NCI-H1092 (cell line): ENCODE measurements around the gene CAPN11.
"Not testable (repeated sequence)": the region's sequence is repeated elsewhere in the genome, so short reads cannot be mapped to it uniquely, and the experiment has no call there.

Experiments
- DNase-seq: peaks from one replicate; lab custom pipeline; 2025; lab: John Stamatoyannopoulos, UW

Gene CAPN11

GRCh38 chr6:44131892-44132291, 26.7 kb upstream of the CAPN11 start:
- no peak for DNase-seq

DNA sequence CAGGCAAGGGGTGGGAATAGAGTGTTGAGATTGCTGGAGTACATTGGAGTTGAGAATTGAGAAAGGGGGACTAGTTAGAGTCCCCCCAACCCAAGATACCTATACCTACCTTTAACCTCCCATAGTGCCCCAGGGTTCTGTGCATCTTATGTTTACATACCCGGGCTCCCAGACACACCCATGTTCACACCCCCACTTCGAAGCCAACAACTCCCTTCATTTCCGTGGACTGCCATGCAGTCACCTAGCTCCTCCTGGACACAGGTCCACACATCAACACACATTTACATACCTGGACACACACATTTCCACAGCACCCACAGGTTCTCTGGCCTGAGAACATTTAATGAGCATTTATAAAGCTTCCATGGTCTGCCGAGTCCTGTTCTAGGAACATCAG, 26.1 kb upstream of the CAPN11 start:
- DNase-seq: no peak

GRCh38 chr6:44133003-44133931, 25.4 kb upstream of the CAPN11 start:
- peak; percentile 6 for DNase-seq

GRCh38 chr6:44133981-44134711, 24.5 kb upstream of the CAPN11 start:
- DNase-seq: no peak

- DNase-seq: no peak
Observed at GRCh38 chr6:44135173-44135758, 23.4 kb upstream of the CAPN11 start.

- no peak for DNase-seq
Observed at GRCh38 chr6:44135875-44136274, 22.7 kb upstream of the CAPN11 start.

DNA sequence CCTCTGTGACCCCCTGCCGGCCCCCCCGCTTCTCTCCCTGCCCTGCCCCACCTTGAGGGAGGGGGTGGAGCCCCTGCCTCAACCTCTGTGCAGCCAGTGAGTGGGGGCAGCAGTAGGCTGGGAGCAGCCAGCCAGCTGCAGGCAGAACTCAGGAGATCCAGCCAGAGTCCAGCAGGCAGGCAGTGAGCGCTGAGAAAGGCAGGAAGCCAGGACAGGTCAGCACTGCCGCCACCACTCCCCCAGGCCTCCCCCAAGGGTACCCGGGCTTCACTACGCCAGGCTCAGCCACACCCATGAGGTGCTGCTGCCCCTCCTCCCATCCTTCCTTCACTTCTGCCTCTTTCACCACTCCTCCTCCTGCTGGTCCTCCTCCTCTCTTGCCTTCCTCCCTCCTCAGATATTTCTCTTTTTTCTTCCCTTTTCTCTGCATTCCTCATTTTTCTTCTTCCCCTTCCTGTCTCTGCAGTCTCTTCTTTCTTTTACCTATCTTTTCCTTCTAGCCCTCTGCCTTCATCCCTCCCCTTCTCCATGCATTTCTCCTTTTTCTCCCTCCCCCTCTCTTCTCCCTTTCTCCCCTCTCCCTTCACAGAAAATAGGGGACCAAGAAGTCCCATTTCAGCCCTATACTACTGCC, 19.8 kb upstream of the CAPN11 start:
- no peak for DNase-seq

GRCh38 chr6:44139351-44139743, 19.3 kb upstream of the CAPN11 start:
- DNase-seq: no peak

DNA sequence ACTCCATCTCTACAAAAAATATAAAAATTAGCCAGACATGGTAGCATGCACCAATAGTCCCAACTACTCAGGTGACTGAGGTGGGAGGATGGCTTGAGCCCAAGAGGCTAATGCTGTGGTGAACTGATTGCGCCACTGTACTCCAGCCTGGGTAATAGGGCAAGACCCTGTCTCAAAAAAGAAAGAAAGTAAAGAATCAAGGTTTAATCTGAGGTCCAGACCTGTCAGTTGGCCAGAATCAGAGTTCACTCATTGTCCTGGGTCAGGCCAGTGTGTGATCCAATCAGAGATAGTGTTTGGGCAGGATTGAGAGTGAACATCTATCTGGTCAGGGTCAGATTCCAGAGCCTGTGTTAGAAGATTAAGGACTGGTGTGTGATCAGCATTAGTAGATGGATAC, 15.8 kb upstream of the CAPN11 start:
- DNase-seq: no peak

GRCh38 chr6:44143731-44144130, 14.9 kb upstream of the CAPN11 start:
- no peak for DNase-seq

DNA sequence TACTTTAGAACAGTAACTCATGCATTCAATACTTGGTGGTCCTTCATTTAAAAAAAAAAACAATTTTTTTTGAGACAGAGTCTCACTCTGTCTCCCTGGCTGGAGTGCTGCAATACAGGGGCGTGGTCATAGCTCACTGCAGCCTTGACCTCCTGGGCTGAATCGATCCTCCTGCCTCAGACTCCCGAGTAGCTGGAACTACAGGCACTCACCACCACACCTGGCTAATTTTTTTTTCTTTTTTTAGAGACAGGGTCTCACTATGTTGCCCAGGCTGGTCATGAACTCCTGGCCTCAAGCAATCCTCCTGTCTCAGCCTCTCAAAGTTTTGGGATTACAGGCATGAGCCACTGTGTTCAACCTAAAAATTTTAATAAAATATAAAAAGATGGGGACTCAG, 14.1 kb upstream of the CAPN11 start:
- not testable (repeated sequence) for DNase-seq

DNA sequence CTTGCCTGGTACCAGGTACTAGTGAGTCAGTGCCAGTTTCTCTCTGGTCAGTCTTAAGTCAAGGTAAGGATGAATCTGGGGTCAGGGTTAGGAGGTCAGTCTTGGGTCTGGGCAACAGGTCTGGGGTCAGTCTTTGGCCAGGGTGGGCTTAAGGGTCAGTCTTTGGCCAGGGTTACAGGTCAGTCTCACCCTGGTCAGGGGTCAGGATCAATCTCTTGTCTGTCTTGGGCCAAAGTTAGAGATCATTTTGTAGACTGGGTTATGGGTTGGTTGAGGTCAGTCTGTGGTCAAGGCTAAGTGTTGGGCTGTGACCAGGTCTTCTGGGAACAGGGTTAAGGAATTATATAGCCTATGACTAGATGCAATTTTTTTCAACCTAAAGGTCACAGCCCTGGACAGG, 12.8 kb upstream of the CAPN11 start:
- DNase-seq: no peak

DNA sequence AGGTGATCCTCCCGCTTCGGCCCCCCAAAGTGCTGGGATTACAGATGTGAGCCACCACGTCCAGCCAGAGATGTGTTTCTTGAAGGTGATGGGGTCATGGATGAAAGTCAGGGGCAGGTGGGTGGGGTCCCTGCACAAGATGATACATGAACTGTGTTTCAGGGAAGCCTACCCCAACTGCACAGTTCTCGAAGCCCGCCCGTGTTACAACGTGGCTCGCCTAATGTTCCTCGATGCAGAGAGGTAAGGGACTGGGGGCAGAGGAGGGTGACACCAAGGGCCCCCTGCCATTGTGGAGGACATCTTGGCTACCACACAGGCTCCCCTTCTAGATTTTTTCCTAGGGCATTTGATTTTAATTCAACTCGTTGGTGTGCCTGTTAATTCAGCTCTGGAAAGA, 11.9 kb upstream of the CAPN11 start:
- no peak for DNase-seq

DNA sequence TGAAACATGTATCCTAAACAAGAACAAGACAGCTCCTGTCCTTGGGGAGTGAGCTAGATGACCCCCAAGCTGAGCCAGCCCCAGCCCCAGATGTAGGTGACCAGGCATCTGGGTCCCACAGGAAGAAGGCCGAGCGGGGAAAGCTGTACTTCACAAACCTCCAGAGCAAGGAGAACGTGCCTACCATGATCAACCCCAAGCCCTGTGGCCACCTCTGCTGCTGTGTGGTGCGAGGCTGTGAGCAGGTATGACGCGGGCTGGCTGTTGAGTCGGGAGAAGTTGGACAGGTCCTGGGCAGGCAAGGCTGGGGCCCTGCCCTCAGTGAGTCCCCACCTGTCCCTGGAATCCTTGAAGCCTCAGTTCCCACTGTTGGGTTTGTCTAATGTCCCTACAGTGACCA, 11.4 kb upstream of the CAPN11 start:
- DNase-seq: no peak

- DNase-seq: no peak
Observed at GRCh38 chr6:44148306-44148705, 10.3 kb upstream of the CAPN11 start.

DNA sequence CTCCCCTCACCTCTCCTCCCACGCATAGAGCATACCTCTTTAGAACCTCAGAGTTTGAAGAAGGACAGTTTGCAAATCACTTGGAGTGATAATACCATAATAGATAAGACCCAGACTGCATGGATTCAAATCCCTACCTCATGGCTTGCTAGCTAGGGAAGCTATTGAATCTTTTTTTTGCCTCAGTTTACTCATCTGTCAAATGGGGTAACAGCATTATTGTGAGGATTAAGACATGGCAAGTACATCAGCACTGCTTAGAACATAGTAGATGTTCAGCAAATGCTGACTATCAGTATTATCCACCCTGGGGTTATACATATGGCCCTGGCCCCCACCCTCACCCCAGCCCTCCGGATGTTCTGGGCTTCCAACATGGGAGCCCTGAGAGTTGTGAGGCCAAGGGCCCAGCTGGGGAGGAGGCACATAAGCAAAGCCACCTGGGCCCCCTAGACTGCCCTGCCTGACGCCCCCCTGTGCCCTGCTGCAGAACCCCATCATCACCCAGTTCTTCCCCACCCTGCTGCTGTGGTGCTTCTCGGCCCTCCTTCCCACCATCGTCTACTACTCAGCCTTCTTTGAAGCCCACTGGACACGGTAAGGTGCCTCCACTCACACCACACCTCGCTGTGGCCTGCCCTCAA, 9.1 kb upstream of the CAPN11 start:
- DNase-seq: no peak

- no peak for DNase-seq
Observed at GRCh38 chr6:44150317-44150917, 8.2 kb upstream of the CAPN11 start.

GRCh38 chr6:44151348-44152108, 7.1 kb upstream of the CAPN11 start:
- DNase-seq: peak; percentile 36

GRCh38 chr6:44152109-44152461, 6.5 kb upstream of the CAPN11 start:
- no peak for DNase-seq

- no peak for DNase-seq
Observed at GRCh38 chr6:44152533-44152932, 6.1 kb upstream of the CAPN11 start.

DNA sequence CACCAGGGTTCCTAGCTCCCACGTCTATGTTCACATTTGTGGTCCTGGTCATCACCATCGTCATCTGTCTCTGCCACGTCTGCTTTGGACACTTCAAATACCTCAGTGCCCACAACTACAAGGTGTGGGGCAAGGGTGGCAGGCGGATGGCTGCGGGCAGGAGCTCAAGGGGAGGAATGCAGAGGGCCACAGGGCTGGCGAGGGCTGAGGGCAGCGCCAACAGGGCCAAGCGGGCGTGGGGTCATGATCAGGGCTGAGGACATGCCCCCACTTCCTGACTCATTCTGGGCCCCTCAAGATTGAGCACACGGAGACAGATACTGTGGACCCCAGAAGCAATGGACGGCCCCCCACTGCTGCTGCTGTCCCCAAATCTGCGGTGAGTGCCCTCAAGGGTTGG, 4.6 kb upstream of the CAPN11 start:
- no peak for DNase-seq
